BLaER1 (cell line): Measurements from ENCODE around the gene SPOCK1.

Experiments used
- H3K27ac ChIP-seq: shearing (Covaris generic); formaldehyde crosslinking; 2 replicates; pipeline ENCODE4 v1.8.1; 2022
- H3K27me3 ChIP-seq: shearing (Covaris generic); formaldehyde crosslinking; 2 replicates; pipeline ENCODE4 v1.8.1; 2022
- H3K36me3 ChIP-seq: shearing (Covaris generic); formaldehyde crosslinking; 2 replicates; pipeline ENCODE4 v1.8.1; 2022
- H3K4me1 ChIP-seq: shearing (Covaris generic); formaldehyde crosslinking; 2 replicates; pipeline ENCODE4 v1.8.1; 2022
- H3K4me2 ChIP-seq: shearing (Covaris generic); formaldehyde crosslinking; 2 replicates; pipeline ENCODE4 v1.8.1; 2022
- H3K4me3 ChIP-seq: shearing (Covaris generic); formaldehyde crosslinking; 2 replicates; pipeline ENCODE4 v1.8.1; 2022
- H3K9ac ChIP-seq: shearing (Covaris generic); formaldehyde crosslinking; 2 replicates; pipeline ENCODE4 v1.8.1; 2022
- H3K9me3 ChIP-seq: shearing (Covaris generic); formaldehyde crosslinking; 2 replicates; pipeline ENCODE4 v1.8.1; 2022
- H4K20me1 ChIP-seq: shearing (Covaris generic); formaldehyde crosslinking; 2 replicates; pipeline ENCODE4 v1.8.1; 2022
- Cebpa-rat ChIP-seq: shearing (Covaris generic); IDR thresholded peaks from 2 replicates; pipeline ENCODE4 v1.8.1; 2022

The SPOCK1 gene

DNA sequence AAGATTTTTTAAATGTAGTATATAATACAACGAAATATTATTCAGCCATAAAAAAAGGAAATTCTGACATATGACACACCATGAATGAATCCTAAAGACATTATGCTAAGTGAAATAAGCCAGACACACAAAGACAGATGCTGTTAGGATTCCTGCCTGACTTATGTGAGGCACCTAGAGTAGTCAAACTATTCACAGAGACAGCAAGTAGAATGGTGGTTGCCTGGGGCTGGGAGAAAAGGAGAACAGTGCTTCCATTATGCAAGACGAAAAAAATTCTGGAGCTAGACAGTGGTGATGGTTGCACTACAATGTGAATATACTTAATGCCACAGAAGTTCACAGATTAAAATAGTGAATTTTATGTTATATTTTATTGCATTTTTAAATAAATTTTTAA is 66.8 kb downstream of the SPOCK1 start:
- no peak overlapping the region for H3K27ac ChIP-seq
- H3K9ac ChIP-seq: no peak overlapping the region
- H3K4me3 ChIP-seq: no peak overlapping the region
- H3K4me1 ChIP-seq: no peaks in the 10 kb centered on the region
- H4K20me1 ChIP-seq: no peaks in the 10 kb centered on the region
- H3K36me3 ChIP-seq: no peaks in the 10 kb centered on the region
- H3K27me3 ChIP-seq: no peaks in the 10 kb centered on the region
- H3K9me3 ChIP-seq: no peaks in the 10 kb centered on the region
- no peak overlapping the region for H3K4me2 ChIP-seq
- TF ChIP-seq Cebpa-rat: no peak

DNA sequence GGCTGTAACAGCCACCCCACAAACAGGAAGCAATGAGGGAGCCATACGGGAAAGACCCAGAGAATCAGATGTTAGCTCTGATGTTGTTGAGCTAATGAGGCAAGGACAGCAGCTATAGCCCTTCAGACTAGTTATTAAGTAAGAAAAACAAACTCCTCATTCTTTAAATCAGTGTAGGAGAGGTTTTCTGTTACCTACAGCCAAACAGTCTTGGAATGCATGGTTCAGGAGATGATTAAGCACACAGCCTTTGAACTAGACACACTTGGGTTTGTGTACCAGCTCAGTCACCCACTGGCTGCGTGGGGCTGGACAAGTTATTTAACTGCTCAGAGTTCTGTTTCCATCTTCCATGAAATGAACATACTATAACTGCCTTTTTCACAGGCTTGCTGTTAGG is 68.1 kb downstream of the SPOCK1 start:
- no peaks in the 10 kb centered on the region for H4K20me1 ChIP-seq
- no peak for TF ChIP-seq Cebpa-rat
- no peaks in the 10 kb centered on the region for H3K9me3 ChIP-seq

DNA sequence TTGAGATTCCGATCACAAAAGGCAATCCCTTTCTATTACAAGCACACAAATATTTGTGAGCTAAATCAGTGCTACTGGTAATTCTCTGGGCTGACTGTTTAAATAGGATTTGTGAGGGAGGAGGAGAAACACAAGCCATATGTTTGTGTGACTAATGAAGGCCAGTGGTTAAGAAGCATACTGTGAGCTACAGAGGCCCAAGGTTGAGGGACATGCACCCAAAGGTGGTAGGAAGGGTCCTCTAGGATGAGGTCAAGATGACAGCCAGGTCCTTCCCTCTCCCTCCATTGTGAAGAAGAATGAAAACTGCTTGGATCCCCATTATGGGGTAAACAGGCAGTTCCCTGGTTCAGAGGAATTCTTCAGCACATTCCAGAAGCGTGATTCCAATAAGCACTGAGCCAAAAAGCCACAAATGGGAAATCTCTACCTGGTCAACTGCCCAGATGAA is 83.9 kb downstream of the SPOCK1 start:
- H3K4me2 ChIP-seq: no peak overlapping the region
- H3K36me3 ChIP-seq: no peaks in the 10 kb centered on the region
- H3K27ac ChIP-seq: no peak overlapping the region
- no peak overlapping the region for H3K4me3 ChIP-seq
- H3K4me1 ChIP-seq: no peaks in the 10 kb centered on the region
- no peak overlapping the region for H3K9ac ChIP-seq
- H3K27me3 ChIP-seq: no peaks in the 10 kb centered on the region
- H3K9me3 ChIP-seq: no peaks in the 10 kb centered on the region
- no peak for TF ChIP-seq Cebpa-rat
- H4K20me1 ChIP-seq: no peaks in the 10 kb centered on the region

More for the DNA sequence above, 68.1 kb downstream of the SPOCK1 start:
- no peak overlapping the region for H3K4me2 ChIP-seq
- no peaks in the 10 kb centered on the region for H3K27me3 ChIP-seq
- no peak overlapping the region for H3K9ac ChIP-seq
- H3K27ac ChIP-seq: no peak overlapping the region
- no peak overlapping the region for H3K4me3 ChIP-seq
- no peaks in the 10 kb centered on the region for H3K36me3 ChIP-seq
- H3K4me1 ChIP-seq: no peaks in the 10 kb centered on the region

DNA sequence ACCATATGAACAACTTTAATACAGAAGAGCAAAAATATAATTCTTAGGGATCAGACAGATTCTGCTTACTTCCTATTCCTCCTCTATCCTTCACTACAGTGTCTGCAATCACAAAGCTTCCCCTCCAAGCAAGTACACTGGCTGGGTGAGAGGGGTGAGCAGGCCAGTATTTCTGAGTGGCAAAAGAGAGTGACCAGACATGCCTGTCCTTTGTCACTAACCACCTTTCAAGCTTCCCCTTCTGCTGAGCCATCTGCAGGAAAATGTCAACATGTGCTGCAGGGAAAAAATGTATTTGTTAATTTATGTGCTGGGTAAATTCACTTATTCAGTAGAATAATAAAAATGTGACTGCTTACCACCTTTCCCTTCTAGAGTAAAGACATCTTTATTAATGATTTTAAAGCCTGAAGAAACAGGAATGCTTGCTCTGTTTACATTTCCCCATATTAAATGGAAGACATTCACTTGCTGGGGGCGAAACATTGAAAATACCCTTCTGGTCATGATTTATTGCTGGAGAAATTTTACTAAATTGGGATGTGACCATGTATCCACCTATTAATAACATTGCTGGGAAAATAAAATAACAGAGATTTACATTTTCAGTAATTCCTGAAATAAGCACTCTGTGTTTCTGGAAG is 84.9 kb downstream of the SPOCK1 start:
- no peak overlapping the region for H3K4me2 ChIP-seq
- no peaks in the 10 kb centered on the region for H3K27me3 ChIP-seq
- no peak overlapping the region for H3K27ac ChIP-seq
- H3K4me3 ChIP-seq: no peak overlapping the region
- no peaks in the 10 kb centered on the region for H3K4me1 ChIP-seq
- no peak overlapping the region for H3K9ac ChIP-seq
- H4K20me1 ChIP-seq: no peaks in the 10 kb centered on the region
- no peaks in the 10 kb centered on the region for H3K9me3 ChIP-seq
- no peak for TF ChIP-seq Cebpa-rat
- no peaks in the 10 kb centered on the region for H3K36me3 ChIP-seq

DNA sequence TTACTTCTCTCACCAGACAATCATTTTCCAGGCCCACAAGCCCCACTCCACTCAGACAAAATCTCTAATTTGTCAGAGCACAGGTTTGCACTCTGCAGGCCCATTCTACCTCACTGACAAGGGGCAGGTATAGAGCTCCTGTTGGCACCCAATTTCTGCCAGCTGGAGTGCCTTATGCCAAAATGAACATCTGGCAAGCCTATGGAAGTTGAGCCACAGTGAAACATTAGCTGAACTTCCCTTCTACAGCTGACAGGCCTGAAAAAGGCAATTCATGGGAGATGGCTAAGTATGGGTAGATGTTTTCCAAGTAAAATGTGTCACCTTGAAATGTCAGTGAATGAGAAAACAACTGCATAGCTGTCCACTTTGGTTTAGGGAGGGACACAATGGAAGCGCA is 87.0 kb downstream of the SPOCK1 start:
- TF ChIP-seq Cebpa-rat: no peak
- Histone ChIP-seq H3K36me3 (no peaks in the 10 kb centered on the region), H3K4me1 (no peaks in the 10 kb centered on the region), H3K4me2 (no peak overlapping the region), H3K27me3 (no peaks in the 10 kb centered on the region), H3K27ac (no peak overlapping the region), H4K20me1 (no peaks in the 10 kb centered on the region), H3K9me3 (no peaks in the 10 kb centered on the region), H3K4me3 (no peak overlapping the region), H3K9ac (no peak overlapping the region)

DNA sequence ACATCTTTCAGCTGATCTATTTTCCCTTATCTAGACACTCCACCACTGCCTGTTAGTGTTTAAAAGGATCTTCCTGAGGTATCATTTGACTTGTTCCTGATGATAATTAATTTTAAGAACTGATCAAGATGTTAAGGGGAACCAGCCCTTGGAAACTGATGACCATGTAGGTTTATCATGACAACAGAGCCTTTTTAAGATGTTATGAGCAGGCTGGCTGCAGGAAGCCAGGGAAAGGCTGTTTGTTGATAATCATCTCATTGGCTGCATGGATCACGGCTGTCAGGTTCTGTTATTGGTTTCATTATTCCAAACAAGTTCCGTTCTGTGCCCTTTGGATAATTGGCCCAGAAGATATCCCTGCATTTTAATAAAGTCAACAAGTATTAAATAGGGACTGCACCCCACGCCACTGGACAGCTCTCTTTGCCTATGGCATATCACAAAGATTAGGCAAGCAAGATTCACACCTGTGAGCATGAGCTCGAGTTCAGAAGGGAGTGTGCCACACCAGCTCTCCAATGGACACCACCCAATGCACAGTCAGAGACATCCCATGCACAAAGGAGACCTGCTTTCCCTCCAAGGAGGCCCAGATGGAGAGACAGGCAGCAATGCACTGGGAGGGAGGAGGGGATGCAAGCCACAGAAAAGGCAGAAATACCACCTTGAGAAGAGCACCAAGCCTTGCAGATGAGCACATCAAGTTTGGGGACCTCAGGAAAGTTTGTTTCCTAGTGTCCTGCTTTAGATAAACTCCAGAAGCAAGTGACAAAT is 88.7 kb downstream of the SPOCK1 start:
- no peak for TF ChIP-seq Cebpa-rat
- H3K9me3 ChIP-seq: no peaks in the 10 kb centered on the region
- no peak overlapping the region for H3K27ac ChIP-seq
- no peaks in the 10 kb centered on the region for H3K36me3 ChIP-seq
- no peak overlapping the region for H3K4me2 ChIP-seq
- H4K20me1 ChIP-seq: no peaks in the 10 kb centered on the region
- no peaks in the 10 kb centered on the region for H3K27me3 ChIP-seq
- no peak overlapping the region for H3K4me3 ChIP-seq
- no peak overlapping the region for H3K9ac ChIP-seq
- no peaks in the 10 kb centered on the region for H3K4me1 ChIP-seq

DNA sequence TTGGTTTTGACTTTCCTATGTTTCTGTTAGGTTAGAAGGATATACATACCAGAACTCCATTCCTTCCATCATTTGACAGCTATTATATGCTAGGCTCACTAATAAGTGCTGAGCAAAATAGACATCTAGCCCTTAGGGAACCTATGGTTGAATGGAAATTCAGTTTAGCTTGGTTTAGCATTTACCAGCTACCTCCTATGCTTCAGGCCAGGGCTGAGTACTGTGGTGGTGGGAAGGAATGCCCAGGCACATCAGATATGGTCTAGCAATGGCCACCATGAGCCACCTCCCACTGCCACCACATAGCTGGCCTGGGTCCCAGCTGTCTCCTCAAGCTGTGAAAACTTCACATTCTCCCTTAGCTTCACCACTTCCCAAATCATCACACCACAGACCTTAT is 89.4 kb downstream of the SPOCK1 start:
- Histone ChIP-seq H3K9me3 (no peaks in the 10 kb centered on the region), H3K36me3 (no peaks in the 10 kb centered on the region)
- no peak for TF ChIP-seq Cebpa-rat

DNA sequence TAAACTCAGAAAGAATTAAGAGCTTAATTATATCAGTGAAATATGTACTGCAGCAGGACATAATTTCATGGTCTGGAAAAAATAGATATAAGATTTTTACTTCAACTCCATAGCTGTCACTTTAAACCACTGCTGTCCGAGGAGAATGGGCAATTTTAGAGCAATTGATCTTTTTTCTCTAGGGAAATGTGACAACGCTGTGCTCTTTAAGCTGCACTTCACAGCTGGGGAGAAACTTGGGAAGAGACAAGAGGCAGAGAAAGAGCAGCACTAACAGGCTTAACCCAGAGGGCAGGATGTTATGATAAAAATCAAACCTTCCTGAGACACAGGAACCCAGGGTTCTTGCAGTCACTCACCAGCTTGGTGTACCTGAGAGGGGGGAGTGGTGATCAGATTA is 92.0 kb downstream of the SPOCK1 start:
- no peak for TF ChIP-seq Cebpa-rat

More for the DNA sequence above, 89.4 kb downstream of the SPOCK1 start:
- Histone ChIP-seq H3K4me1 (no peaks in the 10 kb centered on the region), H3K27me3 (no peaks in the 10 kb centered on the region), H3K27ac (no peak overlapping the region), H3K4me3 (no peak overlapping the region), H3K4me2 (no peak overlapping the region), H4K20me1 (no peaks in the 10 kb centered on the region), H3K9ac (no peak overlapping the region)

DNA sequence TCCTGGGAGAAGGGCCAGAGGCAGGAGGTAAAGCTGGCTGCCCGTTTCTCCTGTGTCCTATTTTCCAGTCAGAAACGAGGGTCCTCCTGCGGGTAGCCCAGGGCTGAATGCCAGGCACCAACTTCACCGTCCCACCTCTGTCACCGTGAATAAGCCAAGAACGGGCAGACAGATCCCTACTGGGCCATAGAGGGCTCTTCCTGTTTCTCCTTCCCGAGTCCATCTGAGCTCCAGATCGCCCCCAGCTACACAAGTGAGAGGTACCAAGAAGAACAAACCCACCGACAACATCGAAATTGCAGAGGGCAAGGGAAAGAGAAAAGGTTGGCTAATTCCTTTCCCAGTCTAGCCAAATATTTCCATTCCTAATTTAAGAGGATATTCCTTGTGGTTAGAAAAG is 93.7 kb downstream of the SPOCK1 start:
- H3K4me3 ChIP-seq: no peak overlapping the region
- no peaks in the 10 kb centered on the region for H3K27me3 ChIP-seq
- no peak overlapping the region for H3K9ac ChIP-seq
- H3K27ac ChIP-seq: no peak overlapping the region
- TF ChIP-seq Cebpa-rat: no peak
- H3K4me1 ChIP-seq: peaks cover 7% of the 10 kb centered on the region; the same call in 1 of the 2 replicates
- no peaks in the 10 kb centered on the region for H3K36me3 ChIP-seq
- no peak overlapping the region for H3K4me2 ChIP-seq
- H3K9me3 ChIP-seq: no peaks in the 10 kb centered on the region
- no peaks in the 10 kb centered on the region for H4K20me1 ChIP-seq

More for the DNA sequence above, 92.0 kb downstream of the SPOCK1 start:
- Histone ChIP-seq H4K20me1 (no peaks in the 10 kb centered on the region), H3K9me3 (no peaks in the 10 kb centered on the region), H3K9ac (no peak overlapping the region), H3K4me3 (no peak overlapping the region), H3K36me3 (no peaks in the 10 kb centered on the region), H3K4me1 (peaks cover 7% of the 10 kb centered on the region; the same call in 1 of the 2 replicates), H3K4me2 (no peak overlapping the region), H3K27ac (no peak overlapping the region), H3K27me3 (no peaks in the 10 kb centered on the region)

DNA sequence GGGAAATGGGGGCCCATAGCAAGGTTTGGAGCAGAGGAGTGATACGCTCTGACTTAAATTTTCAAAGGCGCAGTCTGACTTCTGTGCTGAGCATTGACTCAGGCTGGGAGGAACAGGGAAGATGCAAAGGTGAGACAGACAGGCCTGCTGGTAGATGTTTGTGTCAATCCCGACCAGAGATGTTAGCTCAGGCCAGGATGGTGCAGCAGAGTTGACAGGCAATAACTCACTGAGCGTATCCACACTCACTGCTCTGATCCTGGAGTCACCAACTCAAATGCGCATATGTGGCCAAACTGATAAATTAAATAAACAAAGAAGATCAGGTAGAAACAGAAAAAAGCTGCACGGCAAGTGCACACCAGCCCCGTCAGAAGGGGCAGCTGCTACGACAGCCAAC is 95.3 kb downstream of the SPOCK1 start:
- Histone ChIP-seq H3K27ac (no peak overlapping the region), H3K4me1 (peaks cover 7% of the 10 kb centered on the region; the same call in 1 of the 2 replicates), H3K27me3 (no peaks in the 10 kb centered on the region), H3K4me2 (no peak overlapping the region), H3K4me3 (no peak overlapping the region), H3K9me3 (no peaks in the 10 kb centered on the region), H4K20me1 (no peaks in the 10 kb centered on the region), H3K9ac (no peak overlapping the region), H3K36me3 (no peaks in the 10 kb centered on the region)
- no peak for TF ChIP-seq Cebpa-rat
